ENCODE results near the gene CYCS. TPM values are rescaled to one million over a fixed set of nuclear protein-coding genes. Genes with fewer than 3 reads are reported as not detected.

Gene CYCS
- total RNA-seq = 13.0 and 18.4 TPM in 2 replicates

DNA sequence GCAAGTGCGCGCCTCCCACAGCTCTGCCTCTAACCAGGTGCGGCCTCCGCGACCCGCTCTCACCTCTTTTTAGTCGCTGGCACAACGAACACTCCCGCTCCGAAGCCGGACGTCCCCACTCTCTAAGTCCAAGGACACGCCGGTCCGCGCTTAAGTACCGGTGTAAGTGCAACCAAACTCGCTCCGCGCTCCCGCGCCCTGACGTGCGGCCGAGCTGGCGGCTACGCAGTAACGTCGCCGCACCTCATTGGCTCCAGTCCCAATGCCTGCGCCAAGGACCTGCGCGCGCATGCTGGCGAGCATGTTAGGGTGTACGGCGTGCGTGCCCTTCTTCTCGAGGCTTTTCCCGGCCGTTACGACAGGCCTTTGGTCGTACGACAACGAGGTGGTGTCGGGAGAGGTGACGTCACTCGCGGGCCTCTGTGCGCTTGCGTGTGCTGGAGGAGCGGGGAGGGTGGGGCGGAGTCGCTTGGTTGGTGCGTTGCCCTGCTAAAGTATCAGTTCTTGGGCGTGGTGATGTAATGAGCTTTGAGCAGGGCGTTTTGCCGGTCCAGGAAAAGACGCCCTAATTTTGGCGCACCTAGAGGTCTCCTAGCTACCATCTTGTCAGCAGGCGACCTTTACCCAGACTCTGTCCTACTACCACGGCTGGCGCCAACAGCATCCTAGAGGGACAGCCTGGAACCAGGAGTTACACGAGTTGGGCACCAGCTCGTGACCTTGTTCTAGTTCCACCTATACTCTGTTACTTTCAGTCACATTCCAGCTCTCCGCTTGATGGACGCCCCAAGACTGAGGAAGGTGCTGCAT lies at the start of gene CYCS:
TSS of gene CYCS (minus strand) at position 124 of the 810 bp plus-strand sequence. CDS start 1,141 bp downstream, outside the sequence.

Other genes starting within 250 kb of the CYCS start
- gene OSBPL3, start 145.1 kb downstream of the CYCS start, total RNA-seq = 9.2 and 18.6 TPM in 2 replicates
- not detected in 2 replicates for gene NPVF, start 103.2 kb upstream of the CYCS start, total RNA-seq

All from bronchial smooth muscle cell (primary cell).